MM.1S (cell line): ENCODE measurements around the gene POLR2E.

Source experiments
- EZH2 ChIP-seq: fragments of 300-600 bp; sonication (generic); optimal IDR thresholded peaks from 2 replicates; pipeline ENCODE3; 2017; ENCODE audit warnings: low read depth, mild to moderate bottlenecking, antibody characterized with exemption, low read length, mixed read lengths
- EZH2phosphoT487 ChIP-seq: fragments of 300-600 bp; sonication (generic); IDR thresholded peaks from 2 replicates; pipeline ENCODE4 v1.6.1; 2018; ENCODE audit warnings: antibody characterized with exemption, low read length
- TF ChIP-seq, protein P1 (sequence below): fragments of 300-600 bp; sonication (generic); IDR thresholded peaks from 2 replicates; pipeline ENCODE4 v1.5.1; 2016; ENCODE audit warnings: antibody characterized with exemption, low read length, mixed read lengths

DNA sequence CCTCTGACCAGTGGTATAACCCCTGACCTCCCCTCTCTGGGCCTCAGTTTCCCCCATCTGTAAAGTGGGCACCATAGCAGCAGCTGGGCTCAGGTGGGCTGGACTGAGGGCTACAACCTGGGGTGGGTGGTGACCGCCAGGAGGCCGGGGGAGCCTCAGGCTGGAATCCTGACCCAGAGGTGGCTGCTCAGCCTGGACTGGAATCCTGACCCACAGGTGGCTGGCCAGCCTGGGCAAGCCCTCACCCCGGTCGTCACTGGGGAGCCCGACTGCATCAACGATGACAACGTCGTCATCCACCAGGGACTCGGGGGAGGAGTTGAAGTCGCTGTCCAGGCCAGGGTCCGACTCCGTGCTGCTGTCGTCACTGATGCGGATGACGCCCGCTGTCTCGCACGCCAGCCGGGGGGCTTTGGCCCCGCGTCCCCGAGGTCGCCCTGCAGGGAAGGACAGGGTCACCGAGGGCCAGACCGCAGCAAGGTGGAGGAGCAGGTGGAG, 18.9 kb upstream of the POLR2E start:
- TF ChIP-seq EZH2phosphoT487 (no peak), EZH2 (no peak)
- TF ChIP-seq, protein P1, sequence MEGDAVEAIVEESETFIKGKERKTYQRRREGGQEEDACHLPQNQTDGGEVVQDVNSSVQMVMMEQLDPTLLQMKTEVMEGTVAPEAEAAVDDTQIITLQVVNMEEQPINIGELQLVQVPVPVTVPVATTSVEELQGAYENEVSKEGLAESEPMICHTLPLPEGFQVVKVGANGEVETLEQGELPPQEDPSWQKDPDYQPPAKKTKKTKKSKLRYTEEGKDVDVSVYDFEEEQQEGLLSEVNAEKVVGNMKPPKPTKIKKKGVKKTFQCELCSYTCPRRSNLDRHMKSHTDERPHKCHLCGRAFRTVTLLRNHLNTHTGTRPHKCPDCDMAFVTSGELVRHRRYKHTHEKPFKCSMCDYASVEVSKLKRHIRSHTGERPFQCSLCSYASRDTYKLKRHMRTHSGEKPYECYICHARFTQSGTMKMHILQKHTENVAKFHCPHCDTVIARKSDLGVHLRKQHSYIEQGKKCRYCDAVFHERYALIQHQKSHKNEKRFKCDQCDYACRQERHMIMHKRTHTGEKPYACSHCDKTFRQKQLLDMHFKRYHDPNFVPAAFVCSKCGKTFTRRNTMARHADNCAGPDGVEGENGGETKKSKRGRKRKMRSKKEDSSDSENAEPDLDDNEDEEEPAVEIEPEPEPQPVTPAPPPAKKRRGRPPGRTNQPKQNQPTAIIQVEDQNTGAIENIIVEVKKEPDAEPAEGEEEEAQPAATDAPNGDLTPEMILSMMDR: no peak
